Stimulated activated CD8-positive, alpha-beta memory T cell treated with anti-CD3 and anti-CD28 coated beads, Interleukin-15, amount 100 ng/mL, for 48 hours (primary cell): ENCODE data around the gene STON1.
"Not testable (repeated sequence)": the region's sequence is repeated elsewhere in the genome, so short reads cannot be mapped to it uniquely, and the experiment has no call there.

Experiments
- DNase-seq, 2 donors: peaks; one replicate each; pipeline ENCODE4 v3.0.0-alpha.2; 2020; ENCODE audit warnings: low read depth in 2 of 2

STON1 gene

GRCh38 chr2:48617618-48618017 is 87.7 kb downstream of the STON1 start, which contains the start of gene GTF2A1L:
Gene GTF2A1L, plus strand, starts transcription at chr2:48617856. Its CDS starts 19 bp downstream, at chr2:48617875.
- DNase-seq = no peak

GRCh38 chr2:48619526-48619925 is 89.6 kb downstream of the STON1 start:
- DNase-seq = no peak

DNA sequence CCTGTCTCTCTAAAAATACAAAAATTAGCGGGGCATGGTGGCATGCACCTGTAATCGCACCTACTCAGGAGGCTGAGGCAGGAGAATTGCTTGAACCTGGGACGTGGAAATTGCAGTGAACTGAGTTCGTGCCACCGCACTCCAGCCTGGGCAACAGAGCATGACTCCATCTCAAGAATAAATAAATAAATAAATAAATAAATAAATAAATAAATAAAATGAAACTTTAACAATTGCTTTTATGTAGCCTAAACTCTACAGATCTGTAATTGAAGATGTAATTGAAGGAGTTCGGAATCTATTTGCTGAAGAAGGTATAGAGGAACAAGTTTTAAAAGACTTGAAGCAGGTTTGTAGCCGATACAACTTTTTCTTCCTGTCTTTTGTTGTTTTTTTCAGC is 90.7 kb downstream of the STON1 start:
- DNase-seq = no peak

GRCh38 chr2:48622691-48623090 is 92.7 kb downstream of the STON1 start:
- DNase-seq = not testable (repeated sequence)

DNA sequence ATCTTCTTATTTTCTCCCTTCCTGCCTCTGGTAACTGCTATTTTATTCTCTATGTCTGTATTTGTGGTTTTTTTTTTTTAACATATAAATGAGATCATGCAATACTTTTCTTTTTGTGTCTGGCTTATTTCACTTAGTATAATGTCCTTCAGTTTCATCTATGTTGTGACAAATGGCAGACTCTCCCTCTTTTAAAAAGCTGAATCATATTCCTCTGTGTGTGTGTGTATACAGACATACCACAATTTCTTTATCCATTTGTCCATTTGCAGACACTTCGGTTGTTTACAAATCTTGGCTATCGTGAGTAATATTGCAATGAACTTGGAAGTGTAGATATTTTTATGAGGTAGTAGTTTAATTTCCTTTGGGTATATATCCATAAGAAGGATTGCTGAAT is 94.7 kb downstream of the STON1 start:
- no peak for DNase-seq

- DNase-seq = no peak
Observed at GRCh38 chr2:48626047-48626446, 96.1 kb downstream of the STON1 start.

DNA sequence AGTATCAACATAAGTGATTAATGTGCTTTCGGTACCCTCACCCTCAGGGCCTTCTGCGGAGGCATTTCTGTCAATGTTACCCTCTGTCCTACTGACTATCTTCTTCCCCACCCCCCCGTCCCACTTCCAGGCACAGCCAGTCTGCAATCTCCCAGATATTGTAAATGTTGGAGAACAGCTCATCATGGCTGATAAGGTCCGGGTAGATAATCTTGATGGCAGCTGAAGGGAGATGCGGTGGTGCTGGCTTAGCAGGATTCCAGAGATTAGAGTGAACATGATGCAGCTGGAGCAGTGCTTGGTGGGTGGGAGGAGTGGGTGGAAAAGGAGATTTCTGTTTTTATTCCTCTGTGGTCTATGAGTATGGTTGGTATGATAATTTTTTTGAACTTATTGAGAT is 103.2 kb downstream of the STON1 start:
- no peak for DNase-seq

- DNase-seq = no peak
Observed at GRCh38 chr2:48635786-48636185, 105.8 kb downstream of the STON1 start.

- no peak for DNase-seq
Observed at GRCh38 chr2:48638261-48638660, 108.3 kb downstream of the STON1 start.
